HG03066 (cell line): ENCODE data around the gene ANKRD11.
"Not testable (repeated sequence)": the region's sequence is repeated elsewhere in the genome, so short reads cannot be mapped to it uniquely, and the experiment has no call there.

Source experiments
- ATAC-seq: cut with Tn5 transposase; IDR thresholded peaks from one replicate; pipeline ENCODE4 v1.9.1; 2021; ENCODE audit warnings: low read depth; ENCODE audit not compliant: unreplicated experiment

Gene ANKRD11

GRCh38 chr16:89482150-89482816 lies 8.1 kb downstream of the ANKRD11 start:
- ATAC-seq, result no peak

- ATAC-seq, result no peak
These were observed 8.9 kb downstream of the ANKRD11 start for GRCh38 chr16:89481356-89481955.

GRCh38 chr16:89478576-89479221 lies 11.7 kb downstream of the ANKRD11 start:
- ATAC-seq, result no peak

- peak; percentile 72 for ATAC-seq
These were observed 13.5 kb downstream of the ANKRD11 start for GRCh38 chr16:89476811-89477261.

- no peak for ATAC-seq
These were observed 14.0 kb downstream of the ANKRD11 start for GRCh38 chr16:89476379-89476778.

- ATAC-seq, result no peak
These were observed 15.2 kb downstream of the ANKRD11 start for GRCh38 chr16:89475144-89475543.

- no peak for ATAC-seq
These were observed 16.5 kb downstream of the ANKRD11 start for GRCh38 chr16:89473791-89474414.

- no peak for ATAC-seq
These were observed 17.1 kb downstream of the ANKRD11 start for GRCh38 chr16:89473136-89473712.

GRCh38 chr16:89472711-89473075 lies 17.7 kb downstream of the ANKRD11 start:
- ATAC-seq, result no peak

- ATAC-seq, result no peak
These were observed 23.0 kb downstream of the ANKRD11 start for GRCh38 chr16:89467382-89467781.

- no peak for ATAC-seq
These were observed 23.4 kb downstream of the ANKRD11 start for GRCh38 chr16:89466920-89467319.

GRCh38 chr16:89463312-89463711 lies 27.0 kb downstream of the ANKRD11 start:
- not testable (repeated sequence) for ATAC-seq

- ATAC-seq, result not testable (repeated sequence)
These were observed 27.7 kb downstream of the ANKRD11 start for GRCh38 chr16:89462639-89463038.

GRCh38 chr16:89461890-89462289 lies 28.5 kb downstream of the ANKRD11 start:
- ATAC-seq, result not testable (repeated sequence)

- no peak for ATAC-seq
These were observed 29.8 kb downstream of the ANKRD11 start for GRCh38 chr16:89460556-89460955.

- no peak for ATAC-seq
These were observed 31.4 kb downstream of the ANKRD11 start for GRCh38 chr16:89458967-89459366.

- ATAC-seq, result no peak
These were observed 31.8 kb downstream of the ANKRD11 start for GRCh38 chr16:89458551-89458950.

GRCh38 chr16:89456419-89456959 lies 33.9 kb downstream of the ANKRD11 start:
- ATAC-seq, result no peak

GRCh38 chr16:89455692-89456091 lies 34.7 kb downstream of the ANKRD11 start:
- ATAC-seq, result no peak

GRCh38 chr16:89455178-89455577 lies 35.2 kb downstream of the ANKRD11 start:
- ATAC-seq, result no peak
